GM21576 (cell line): ENCODE measurements around the gene ZDHHC24.
"Not testable (repeated sequence)": the region's sequence is repeated elsewhere in the genome, so short reads cannot be mapped to it uniquely, and the experiment has no call there.

Source experiments
- ATAC-seq: cut with Tn5 transposase; IDR thresholded peaks from one replicate; pipeline ENCODE4 v1.9.1; 2021; ENCODE audit warnings: mild to moderate bottlenecking, moderate library complexity; ENCODE audit not compliant: unreplicated experiment

ZDHHC24 gene, protein sequence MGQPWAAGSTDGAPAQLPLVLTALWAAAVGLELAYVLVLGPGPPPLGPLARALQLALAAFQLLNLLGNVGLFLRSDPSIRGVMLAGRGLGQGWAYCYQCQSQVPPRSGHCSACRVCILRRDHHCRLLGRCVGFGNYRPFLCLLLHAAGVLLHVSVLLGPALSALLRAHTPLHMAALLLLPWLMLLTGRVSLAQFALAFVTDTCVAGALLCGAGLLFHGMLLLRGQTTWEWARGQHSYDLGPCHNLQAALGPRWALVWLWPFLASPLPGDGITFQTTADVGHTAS

DNA sequence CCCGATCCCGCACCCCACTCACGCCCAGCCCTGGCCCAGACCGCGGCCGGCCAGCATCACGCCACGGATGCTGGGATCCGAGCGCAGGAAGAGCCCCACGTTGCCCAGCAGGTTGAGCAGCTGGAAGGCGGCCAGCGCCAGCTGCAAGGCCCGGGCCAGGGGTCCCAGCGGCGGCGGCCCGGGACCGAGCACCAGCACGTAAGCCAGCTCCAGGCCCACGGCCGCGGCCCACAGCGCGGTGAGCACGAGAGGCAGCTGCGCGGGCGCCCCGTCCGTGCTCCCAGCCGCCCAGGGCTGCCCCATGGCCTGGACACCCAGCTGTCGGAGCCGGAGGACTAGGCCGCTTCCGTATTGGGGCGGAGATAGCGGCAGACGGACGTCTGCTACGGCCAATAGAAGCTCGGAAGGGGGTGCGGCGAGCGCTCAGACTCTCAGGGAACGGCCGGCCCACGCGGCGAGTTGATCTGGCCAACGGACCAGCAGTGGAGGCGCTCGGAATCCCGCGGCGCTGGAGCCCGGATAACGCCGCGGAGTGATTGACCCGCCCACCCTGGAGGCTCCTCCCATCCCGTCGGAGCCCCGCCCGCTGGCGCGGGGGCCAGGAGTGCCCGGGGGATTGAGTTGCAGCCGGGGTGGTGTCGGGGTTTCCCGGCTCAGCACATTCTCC lies at the start of gene ZDHHC24:
Gene ZDHHC24 (minus strand): TSS at position 348 of the 667 bp plus-strand sequence. CDS start 45 bp downstream, at position 303.
- ATAC-seq = peak; percentile 78

DNA sequence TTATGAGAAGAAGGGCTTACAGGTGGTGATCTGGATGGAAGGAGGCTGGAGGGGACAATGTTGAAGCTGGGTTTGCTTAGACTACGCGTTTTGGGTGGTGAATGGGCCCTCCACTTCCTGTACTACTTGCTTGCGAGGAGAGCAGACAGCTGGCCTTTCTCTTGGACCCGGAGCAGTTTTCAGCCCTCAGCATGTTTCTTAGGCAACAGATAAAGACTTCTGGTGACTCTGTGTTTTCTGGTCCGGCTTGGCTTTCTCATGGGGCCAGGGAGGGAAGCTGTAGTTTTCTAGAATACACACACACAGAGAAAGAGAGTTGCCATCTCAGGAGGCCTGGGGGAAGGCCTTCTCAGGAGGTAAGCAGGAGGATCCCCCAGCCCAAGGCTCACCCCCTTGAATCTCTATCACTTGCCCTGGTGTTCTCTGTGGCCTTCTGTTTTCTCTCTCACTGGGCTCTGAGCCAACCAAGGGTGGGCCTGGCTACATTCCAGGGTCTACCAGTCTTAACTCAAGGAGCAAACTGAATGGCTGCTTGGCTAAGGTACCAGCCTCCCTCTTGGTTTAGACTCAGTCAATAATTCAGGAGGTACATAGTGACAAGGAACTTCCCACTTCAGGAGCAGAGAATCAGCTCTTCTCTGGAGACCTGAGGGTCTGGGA lies 49.5 kb upstream of the ZDHHC24 start:
- no peak for ATAC-seq

DNA sequence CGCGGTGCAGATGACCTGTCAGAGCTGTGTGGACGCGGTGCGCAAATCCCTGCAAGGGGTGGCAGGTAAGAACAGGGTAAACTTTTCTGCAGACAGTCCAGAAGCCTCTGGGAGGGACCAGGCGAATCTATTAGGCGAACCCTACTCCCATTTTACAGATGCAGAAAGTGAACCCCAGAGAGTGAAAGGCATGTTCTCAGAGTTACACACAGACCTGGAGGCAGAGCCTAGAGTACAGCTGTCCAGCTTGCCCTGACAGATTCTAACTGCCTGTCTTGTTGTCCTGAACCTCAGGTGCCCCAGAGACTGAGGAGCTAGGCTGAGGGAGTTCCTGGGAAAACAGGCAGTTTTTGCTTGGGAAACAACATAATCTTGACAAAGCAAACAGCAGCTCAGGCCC lies 47.8 kb upstream of the ZDHHC24 start:
- no peak for ATAC-seq

GRCh38 chr11:66593303-66593635 lies 47.4 kb upstream of the ZDHHC24 start:
- ATAC-seq = no peak

- peak; percentile 80 for ATAC-seq
Measured at GRCh38 chr11:66592457-66593302, 46.8 kb upstream of the ZDHHC24 start, which contains the start of the genes CCDC87 and CCS. CCDC87 (minus strand) TSS chr11:66593063; CDS start chr11:66593015, 48 bp downstream. CCS (plus strand) TSS chr11:66593185; CDS start chr11:66593262, 77 bp downstream.

DNA sequence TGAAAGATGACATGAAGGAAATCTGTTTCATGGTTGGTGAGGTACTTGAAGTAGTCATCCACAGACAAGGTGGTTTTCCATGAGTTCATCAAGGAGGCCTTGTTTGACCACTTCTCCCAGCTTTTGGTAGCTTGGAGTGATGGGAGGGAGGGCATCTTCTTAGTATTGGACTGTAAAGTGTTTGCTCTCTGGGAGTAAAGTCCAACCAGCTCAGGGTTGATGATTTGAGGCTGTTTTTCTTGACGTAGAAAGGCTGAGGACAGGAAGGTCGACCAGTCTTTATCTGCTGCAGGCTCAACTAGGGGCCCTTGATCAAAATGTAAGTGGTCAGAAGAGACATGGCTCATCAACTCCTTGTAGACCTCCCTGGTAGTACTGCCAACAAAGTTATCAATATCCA lies 45.3 kb upstream of the ZDHHC24 start:
- no peak for ATAC-seq

DNA sequence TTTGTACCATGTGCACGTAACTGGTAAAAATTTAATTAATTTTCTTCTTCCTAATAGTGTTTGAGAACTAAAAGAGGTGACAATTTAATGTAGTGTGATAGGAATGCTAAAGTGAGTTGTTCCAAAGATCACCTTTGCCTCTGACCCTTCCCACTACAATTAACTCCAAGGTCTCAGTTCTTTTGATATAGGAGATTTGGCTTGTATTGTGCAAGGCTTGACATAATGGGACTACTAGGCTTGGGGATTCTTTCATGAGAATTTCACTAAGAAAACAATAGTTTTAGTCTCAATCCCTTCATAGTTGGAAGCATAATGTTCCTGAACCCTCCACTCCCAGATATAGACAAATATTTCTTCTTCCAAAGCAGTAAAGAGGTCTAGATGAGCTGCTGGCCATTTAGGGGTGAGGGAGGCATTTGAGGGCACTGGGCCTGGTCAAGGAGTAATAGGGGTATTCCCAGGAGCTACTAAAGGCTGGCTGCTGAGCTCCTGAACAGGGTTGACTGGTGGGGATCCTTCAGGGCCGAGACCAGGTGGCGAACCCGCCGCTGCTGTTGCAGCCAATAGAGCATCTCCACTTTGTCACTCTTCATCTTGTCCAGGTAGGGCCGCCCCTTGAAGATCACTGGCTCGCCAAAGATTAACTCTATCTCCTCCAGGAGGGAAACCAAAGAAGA lies 44.3 kb upstream of the ZDHHC24 start:
- ATAC-seq = no peak

GRCh38 chr11:66589315-66589714 lies 43.5 kb upstream of the ZDHHC24 start:
- ATAC-seq = not testable (repeated sequence)

DNA sequence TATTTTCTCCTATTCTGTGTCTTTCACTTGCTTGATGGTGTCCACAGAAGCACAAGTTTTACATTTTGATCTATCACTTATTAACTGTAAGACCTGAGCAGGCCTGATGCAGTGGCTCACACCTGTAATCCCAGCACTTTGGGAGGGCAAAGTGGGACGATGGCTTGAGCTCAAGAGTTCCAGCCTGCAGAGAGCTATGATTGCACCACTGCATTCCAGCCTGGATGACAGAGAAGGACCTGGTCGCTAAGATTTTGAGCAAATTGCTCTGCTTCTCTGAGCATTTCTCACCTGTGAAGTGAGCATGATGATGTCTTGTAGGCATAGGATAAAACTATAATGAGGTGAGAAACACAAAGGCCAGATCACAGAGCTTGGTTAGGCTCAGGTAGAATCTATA lies 40.3 kb upstream of the ZDHHC24 start:
- ATAC-seq = no peak

GRCh38 chr11:66585447-66585846 lies 39.6 kb upstream of the ZDHHC24 start:
- ATAC-seq = not testable (repeated sequence)

- not testable (repeated sequence) for ATAC-seq
Measured at GRCh38 chr11:66582565-66583147, 36.8 kb upstream of the ZDHHC24 start.

DNA sequence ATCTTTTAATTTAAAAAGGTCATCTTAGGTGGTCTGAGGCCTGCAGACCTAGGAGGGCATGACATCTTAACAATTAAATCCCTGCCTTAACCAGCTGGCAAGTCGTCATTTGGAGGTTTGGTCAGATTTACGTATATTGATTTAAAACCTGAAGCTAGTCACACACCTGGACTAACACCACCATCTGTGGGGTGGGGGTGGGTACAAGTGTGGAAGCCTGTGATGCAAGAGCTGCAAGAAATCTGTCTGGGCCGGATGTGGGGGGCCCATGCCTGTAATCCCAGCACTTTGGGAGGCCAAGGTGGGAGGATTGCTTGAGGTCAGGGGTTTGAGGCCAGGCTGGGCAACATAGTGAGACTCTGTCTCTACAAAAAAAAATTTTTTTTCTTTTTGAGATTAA lies 35.4 kb upstream of the ZDHHC24 start:
- no peak for ATAC-seq

- ATAC-seq = no peak
Measured at GRCh38 chr11:66580803-66581202, 35.0 kb upstream of the ZDHHC24 start.

DNA sequence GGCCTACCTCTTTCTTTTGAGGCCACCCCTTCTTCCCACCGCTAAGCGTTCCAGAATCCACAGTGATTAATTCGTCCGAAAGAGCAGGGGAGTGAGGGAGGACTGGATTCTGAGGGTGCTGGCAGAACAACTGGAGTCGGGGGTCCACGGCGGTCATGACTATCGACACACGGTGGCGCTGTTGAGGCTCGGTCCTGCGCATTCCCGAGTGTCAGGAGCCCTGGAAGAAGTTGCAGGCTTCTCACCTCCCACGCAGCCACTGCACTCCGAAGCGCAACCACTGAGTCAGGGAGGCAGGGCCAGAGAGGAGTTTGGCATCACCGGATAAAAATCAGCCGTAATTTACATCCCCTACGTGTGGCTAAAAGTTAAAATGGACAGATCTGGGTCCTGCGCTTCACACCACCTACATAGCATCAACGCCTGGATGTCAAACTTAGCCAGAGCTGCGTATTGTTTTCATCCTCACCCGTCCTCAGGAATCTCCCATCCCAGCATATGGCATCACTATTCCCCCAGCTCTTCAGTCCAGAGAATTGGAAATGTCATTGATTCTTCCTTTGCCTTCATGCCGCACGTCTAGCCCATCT lies 33.3 kb upstream of the ZDHHC24 start:
- ATAC-seq = no peak

DNA sequence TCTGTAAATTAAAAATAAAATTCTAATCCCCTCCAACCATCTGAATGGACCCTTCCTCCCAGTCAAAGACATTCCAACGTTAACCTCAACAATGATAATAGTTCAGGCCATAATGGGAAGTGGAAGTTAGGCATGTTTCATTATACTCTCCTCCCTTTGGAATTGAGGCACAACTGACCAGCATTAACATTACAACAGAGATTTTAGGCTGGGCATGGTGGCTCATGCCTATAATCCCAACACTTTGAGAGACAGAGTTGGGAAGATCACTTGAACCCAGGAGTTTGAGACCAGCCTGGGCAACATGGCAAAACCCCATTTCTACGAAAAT lies 25.0 kb upstream of the ZDHHC24 start:
- ATAC-seq = no peak

GRCh38 chr11:66570079-66570849 lies 24.4 kb upstream of the ZDHHC24 start:
- ATAC-seq = no peak

DNA sequence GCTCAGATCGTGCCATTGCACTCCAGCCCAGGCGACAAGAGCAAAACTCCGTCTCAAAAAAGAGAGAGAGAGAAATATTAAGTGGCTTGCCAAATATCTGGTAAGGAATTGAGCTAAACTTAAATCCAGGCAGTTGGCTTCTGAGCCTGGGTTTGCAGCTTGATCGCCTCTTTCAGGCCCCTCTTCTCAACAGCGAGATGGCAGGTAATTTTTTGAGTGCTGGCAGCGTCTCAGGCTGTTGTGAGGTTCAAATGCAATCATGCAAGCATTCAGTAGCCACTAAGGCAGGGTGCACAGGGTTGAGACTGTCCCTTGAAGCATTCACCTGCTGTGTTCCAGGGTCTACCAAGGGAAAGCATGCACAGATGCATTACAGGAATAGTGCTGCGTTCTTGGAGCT lies 23.2 kb upstream of the ZDHHC24 start:
- no peak for ATAC-seq

GRCh38 chr11:66568124-66568916 lies 22.5 kb upstream of the ZDHHC24 start, which contains the start of gene CTSF:
CTSF (minus strand) TSS chr11:66568606; CDS start chr11:66568486, 120 bp downstream.
- ATAC-seq = no peak
